GM18951 (cell line): ENCODE measurements around the gene SYS1.

Experiments
- POLR2A ChIP-seq: IDR thresholded peaks from 4 replicates; pipeline ENCODE4 v1.6.1; 2011; ENCODE audit warnings: mild to moderate bottlenecking; ENCODE audit not compliant: insufficient read length, insufficient read depth; ENCODE audit errors: extremely low read depth
- in situ Hi-C: fragments of 300-500 bp; cut with MboI; formaldehyde crosslinking; loops from one replicate; pipeline ENCODE4 v1.12.0; 2022; ENCODE audit warnings: low sequenced_read_pairs, mixed read lengths, inconsistent platforms; ENCODE audit not compliant: unreplicated experiment

SYS1 gene

GRCh38 chr20:45367126-45367525, 4.2 kb downstream of the SYS1 start:
- no peak for TF ChIP-seq POLR2A
- in situ Hi-C loops: loop anchor here (5.0 kb wide), 1 partner anchor 70 kb away; no protein-coding TSS in a partner anchor

DNA sequence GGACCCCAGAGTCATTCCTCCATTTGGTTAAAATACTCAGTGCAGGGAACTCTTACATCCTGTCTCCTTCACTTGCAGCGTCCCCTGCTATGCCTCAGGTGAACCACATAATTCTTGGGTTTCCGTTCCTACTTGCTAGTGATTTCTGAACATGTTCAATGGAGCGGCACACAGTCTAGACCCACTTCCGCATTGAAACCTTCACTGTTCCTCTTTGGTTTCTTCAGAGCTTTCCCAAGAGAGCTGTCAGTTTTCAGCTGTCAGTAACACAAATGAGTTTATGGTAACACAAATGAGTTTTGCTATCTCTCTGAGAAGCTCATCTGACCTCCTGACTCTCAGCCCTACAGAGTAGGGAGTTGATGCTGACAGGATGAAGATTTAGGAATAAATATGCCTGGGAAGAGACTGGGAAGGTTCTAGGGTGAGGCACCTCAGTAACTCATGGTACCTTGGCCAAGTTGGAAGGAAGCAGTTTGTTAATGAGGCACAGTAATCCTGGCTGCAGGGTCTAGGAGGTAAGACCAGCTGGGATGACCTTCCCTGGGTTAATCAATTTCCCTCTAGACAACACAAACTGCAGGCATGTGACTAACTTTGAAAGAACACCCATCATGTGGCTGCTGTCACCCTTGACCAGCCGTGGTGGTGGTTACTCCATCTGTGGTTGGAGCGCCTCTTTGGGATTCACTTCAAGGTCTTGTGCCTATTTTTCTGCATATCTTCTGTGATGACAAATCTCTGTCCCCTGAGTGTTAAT, 5.4 kb downstream of the SYS1 start:
- in situ Hi-C loops: loop anchor here (5.0 kb wide), 1 partner anchor 69 kb away; no protein-coding TSS in a partner anchor
- no peak for TF ChIP-seq POLR2A

- in situ Hi-C loops: no loop called here
- no peak for TF ChIP-seq POLR2A
These were observed 7.7 kb downstream of the SYS1 start for GRCh38 chr20:45370571-45371160.

- TF ChIP-seq POLR2A: no peak
- in situ Hi-C loops: no loop called here
These were observed 9.3 kb downstream of the SYS1 start for GRCh38 chr20:45372241-45372640.

DNA sequence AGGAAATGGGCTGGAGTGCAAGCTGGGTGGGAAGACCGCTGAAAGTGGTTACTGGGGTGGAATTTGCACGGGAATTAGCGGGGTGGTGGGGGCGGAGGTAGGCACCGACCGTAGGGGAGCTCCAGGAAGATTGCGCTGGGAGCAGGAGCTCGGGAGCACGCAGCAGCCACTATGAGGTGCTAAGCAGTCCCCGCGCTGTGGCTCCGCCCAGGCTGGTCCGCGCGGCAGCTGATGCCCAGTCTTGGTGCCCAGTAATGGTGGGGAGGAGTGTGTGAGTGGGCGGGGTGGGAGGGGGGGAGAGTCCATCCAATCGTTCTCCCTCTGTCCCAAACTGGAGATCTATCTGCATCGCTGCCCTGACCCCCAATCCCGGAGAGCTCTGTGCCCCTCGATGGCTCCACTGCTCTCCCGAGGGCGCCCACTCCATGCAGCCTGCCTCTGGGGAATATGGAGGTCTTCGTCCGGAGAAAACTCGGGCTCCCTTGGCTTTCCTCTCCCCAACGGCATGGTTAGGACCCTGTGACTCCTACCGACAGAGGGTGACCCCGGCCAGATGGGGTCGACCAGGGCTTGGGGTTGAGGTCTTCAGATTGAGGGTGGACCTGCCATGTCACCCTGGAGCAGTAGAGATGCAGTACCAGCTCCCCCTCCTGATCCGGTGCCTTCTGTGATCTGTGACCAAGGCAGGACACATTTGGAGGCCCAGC, 9.8 kb downstream of the SYS1 start:
- no peak for TF ChIP-seq POLR2A
- in situ Hi-C loops: no loop called here

GRCh38 chr20:45373353-45374100, 10.6 kb downstream of the SYS1 start:
- in situ Hi-C loops: no loop called here
- TF ChIP-seq POLR2A: no peak

- in situ Hi-C loops: no loop called here
- TF ChIP-seq POLR2A: no peak
These were observed 11.1 kb downstream of the SYS1 start for GRCh38 chr20:45374101-45374467.

DNA sequence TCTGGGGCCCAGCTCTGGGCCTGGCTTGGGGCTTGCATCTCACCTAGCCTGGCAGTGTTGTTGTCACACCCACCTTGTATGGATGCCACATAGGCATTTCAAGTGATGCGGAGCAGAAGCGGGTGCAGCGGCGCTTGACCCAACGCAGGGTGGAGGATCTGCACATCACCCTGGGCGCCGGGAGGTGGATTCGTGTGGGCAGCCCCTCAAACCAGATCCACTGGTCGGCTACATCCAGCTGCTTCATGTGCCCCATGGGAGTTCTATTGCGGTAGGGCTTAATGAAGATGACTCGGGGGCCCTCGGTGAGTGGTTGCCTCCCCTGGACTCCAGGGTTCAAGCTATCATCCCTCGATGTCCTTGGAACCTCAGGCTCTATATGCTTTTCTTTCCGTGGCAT, 12.0 kb downstream of the SYS1 start:
- in situ Hi-C loops: no loop called here
- no peak for TF ChIP-seq POLR2A

- in situ Hi-C loops: no loop called here
- no peak for TF ChIP-seq POLR2A
These were observed 14.3 kb downstream of the SYS1 start for GRCh38 chr20:45377269-45377668.

DNA sequence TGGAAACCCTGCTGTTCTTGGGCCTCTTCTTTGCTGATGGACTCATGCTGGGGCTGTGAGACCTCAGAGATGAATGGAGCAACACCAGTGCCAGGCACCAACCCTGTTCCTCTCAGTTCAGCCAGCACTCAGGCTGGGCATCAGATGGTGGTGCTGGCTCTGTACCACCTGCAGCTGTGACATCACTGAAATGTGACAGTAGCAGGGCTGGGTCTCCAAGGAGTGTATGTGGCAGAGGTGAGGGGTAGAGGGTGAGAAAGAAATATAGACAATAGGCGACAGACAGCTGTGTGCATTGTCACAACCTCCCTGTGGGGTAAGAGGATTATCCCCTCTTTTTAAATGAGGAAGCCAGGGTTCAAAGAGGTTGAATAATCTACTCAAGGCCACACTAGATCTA, 15.2 kb downstream of the SYS1 start, which contains the start of gene TP53TG5:
TP53TG5 (minus strand) TSS at position 135 of the 400 bp plus-strand sequence; CDS start at position 46, 89 bp downstream.
- no peak for TF ChIP-seq POLR2A
- in situ Hi-C loops: no loop called here

DNA sequence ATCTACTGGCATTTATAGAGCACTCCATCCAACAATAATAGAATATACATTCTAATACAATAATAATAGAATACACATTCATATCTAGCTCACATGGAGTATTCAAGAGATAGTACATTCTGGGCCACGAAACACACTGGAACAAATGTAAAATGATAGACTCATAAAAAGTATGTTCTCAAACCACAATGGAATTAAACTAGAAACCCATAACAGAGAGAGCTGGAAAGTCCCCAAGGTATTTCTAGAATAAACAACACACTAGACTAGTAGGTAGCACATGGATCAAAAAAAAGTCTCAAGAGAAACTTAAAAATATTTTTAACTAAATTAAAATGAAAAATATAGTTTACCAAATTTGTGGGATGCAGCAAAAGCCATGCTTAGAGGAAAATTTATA, 24.3 kb downstream of the SYS1 start:
- TF ChIP-seq POLR2A: no peak
- in situ Hi-C loops: no loop called here

DNA sequence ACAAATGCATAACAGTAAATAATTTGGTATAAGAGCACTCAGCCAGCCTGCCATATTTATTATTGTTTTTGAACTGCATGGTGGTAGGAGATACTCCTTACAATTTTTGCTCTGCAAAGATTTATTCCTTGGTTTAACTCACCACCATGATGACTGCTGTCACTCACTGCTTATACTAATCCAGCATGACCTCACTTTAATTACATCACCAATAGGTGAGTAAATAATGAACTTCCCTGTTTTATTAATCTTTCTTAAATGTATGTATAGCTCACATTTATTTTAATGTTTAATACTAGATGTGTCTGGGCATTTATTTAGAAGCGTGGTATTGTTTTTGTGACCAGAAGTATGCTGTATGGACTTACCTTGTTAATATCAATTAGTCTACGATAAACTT, 28.0 kb downstream of the SYS1 start:
- in situ Hi-C loops: no loop called here
- no peak for TF ChIP-seq POLR2A

DNA sequence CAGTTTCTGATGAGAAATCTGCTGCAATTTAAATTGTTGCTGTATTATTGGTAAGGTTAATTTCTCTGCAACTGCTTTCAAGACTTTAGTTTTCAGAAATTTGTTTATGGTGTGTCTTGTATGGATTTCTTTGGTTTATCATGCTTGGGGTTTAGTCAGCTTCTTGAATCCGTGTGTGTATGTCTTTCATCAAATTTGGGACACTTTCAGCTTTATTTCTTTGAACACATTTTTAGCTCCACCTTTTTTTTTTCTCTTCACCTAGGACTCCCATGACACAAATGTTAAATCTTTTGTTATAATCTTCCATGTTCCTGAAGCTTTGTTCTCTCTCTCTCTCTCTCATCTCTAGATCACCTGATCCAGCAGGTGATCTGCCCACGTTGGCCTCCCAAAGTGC, 28.6 kb downstream of the SYS1 start:
- in situ Hi-C loops: no loop called here
- TF ChIP-seq POLR2A: no peak
